GM12878 (cell line): ENCODE results near the gene SASH1. TPM values are rescaled to one million over a fixed set of nuclear protein-coding genes. Genes with fewer than 3 reads are reported as not detected.

ENCODE experiments used
- ATAC-seq: fragments of 200-7000 bp; cut with Tn5 transposase; 3 replicates; pipeline ENCODE4 v1.9.1; 2020; ENCODE audit warnings: mild to moderate bottlenecking, moderate library complexity
- BruUV-seq: library from RNA; stranded (reverse); fragments of 400-500 nt; replicated peaks from 2 replicates; lab custom pipeline; 2021; lab: Mats Ljungman, UMichigan
- CTCF ChIA-PET: fragments of 300-600 bp; sonication (Branson Sonifier 250); formaldehyde crosslinking; extraction: SDS; loops from one replicate; lab custom pipeline; 2021; ENCODE audit warnings: inconsistent platforms; lab: Yijun Ruan, JAX
- POLR2A ChIA-PET: fragments of 350-600 bp; formaldehyde crosslinking; extraction: SDS; loops from one replicate; lab custom pipeline; 2021; ENCODE audit warnings: inconsistent platforms; lab: Charles Lee
- RAD21 ChIA-PET: fragments of 300-600 bp; sonication (Branson Sonifier 250); formaldehyde crosslinking; loops from one replicate; lab custom pipeline; 2023; ENCODE audit warnings: antibody characterized with exemption; ENCODE audit not compliant: unreplicated experiment; lab: Charles Lee
- SMC1A ChIA-PET: fragments of 300-600 bp; sonication (Branson Sonifier 250); formaldehyde crosslinking; loops from one replicate; lab custom pipeline; 2023; ENCODE audit not compliant: unreplicated experiment, uncharacterized antibody; lab: Charles Lee
- DNase-seq: peaks from one replicate; pipeline ENCODE4 v3.0.0-alpha.2; 2011; ENCODE audit warnings: low read depth, low spot score
- FAIRE-seq: peaks from 3 replicates; lab custom pipeline; 2011; peaks lifted over from hg19 to GRCh38; lab: Jason Lieb, UNC
- H2AFZ ChIP-seq: 2 replicates; pipeline ENCODE4 v1.6.0; 2011; ENCODE audit warnings: low read depth, low read length, control low read depth; ENCODE audit not compliant: control insufficient read depth
- H3K27ac ChIP-seq: 2 replicates; pipeline ENCODE4 v1.5.1; 2011; ENCODE audit warnings: control low read depth; ENCODE audit not compliant: control insufficient read depth, insufficient read depth
- H3K27me3 ChIP-seq, 2 experiments: replicated peaks in 1 of 2; 2 replicates each; pipeline versions ENCODE4 v1.6.0 to v1.6.1; 2011; ENCODE audit warnings: low read length in 1 of 2; ENCODE audit not compliant: control insufficient read depth in 2 of 2, insufficient read depth in 2 of 2
- H3K36me3 ChIP-seq, 2 experiments: 2 replicates each; pipeline ENCODE4 v1.5.1; 2011; ENCODE audit warnings: low read length in 1 of 2; ENCODE audit not compliant: control insufficient read depth in 2 of 2, insufficient read depth in 2 of 2
- H3K4me1 ChIP-seq: 2 replicates; pipeline ENCODE4 v1.6.1; 2011; ENCODE audit warnings: mild to moderate bottlenecking, low read length, moderate library complexity, mixed read lengths; ENCODE audit not compliant: control insufficient read depth, insufficient read depth
- H3K4me2 ChIP-seq: 2 replicates; pipeline ENCODE4 v1.6.0; 2011; ENCODE audit warnings: control low read depth; ENCODE audit not compliant: control insufficient read depth, insufficient read depth
- H3K4me3 ChIP-seq: fragments of 200-600 bp; sonication (generic); 2 replicates; pipeline ENCODE4 v1.5.1; 2016
- H3K79me2 ChIP-seq: 2 replicates; pipeline ENCODE4 v1.6.0; 2011; ENCODE audit warnings: low read length; ENCODE audit not compliant: control insufficient read depth, insufficient read depth
- H3K9ac ChIP-seq: 2 replicates; pipeline ENCODE4 v1.8.0; 2011; ENCODE audit warnings: low read length, control low read depth, mixed read lengths; ENCODE audit not compliant: control insufficient read depth, insufficient read depth
- H3K9me3 ChIP-seq: replicated peaks from 3 replicates; pipeline ENCODE4 v1.5.1; 2011; ENCODE audit warnings: mild to moderate bottlenecking, low read length; ENCODE audit not compliant: control insufficient read depth, insufficient read depth
- H4K20me1 ChIP-seq: 2 replicates; pipeline ENCODE4 v1.6.0; 2011; ENCODE audit not compliant: control insufficient read depth, insufficient read depth
- BCL11A ChIP-seq: IDR thresholded peaks from 2 replicates; pipeline ENCODE4 v1.6.1; 2011; ENCODE audit warnings: low read depth, low read length
- BCLAF1 ChIP-seq: fragments of 450-650 bp; IDR thresholded peaks from 2 replicates; pipeline ENCODE4 v1.6.1; 2017; ENCODE audit warnings: antibody characterized with exemption, mild to moderate bottlenecking, moderate library complexity
- BHLHE40 ChIP-seq, 2 experiments: fragments of 450-650 bp in 1 of 2; IDR thresholded peaks; 2 replicates each; pipeline ENCODE4 v1.6.1; 2011 to 2017; ENCODE audit warnings: low read depth in 2 of 2, borderline replicate concordance in 1 of 2, improper control_type of control experiment in 1 of 2, low read length in 1 of 2, mild to moderate bottlenecking in 1 of 2
- FOXK2 ChIP-seq: fragments of 450-650 bp; IDR thresholded peaks from 2 replicates; pipeline ENCODE4 v1.6.1; 2017; ENCODE audit warnings: mild to moderate bottlenecking, moderate library complexity
- HCFC1 ChIP-seq: fragments of 150-350 bp; IDR thresholded peaks from 2 replicates; pipeline ENCODE4 v1.6.1; 2014; ENCODE audit warnings: low read length
- HDAC6 ChIP-seq: fragments of 200-600 bp; sonication (generic); IDR thresholded peaks from one replicate; pipeline ENCODE4 v1.8.0; 2017; ENCODE audit warnings: antibody characterized with exemption; ENCODE audit not compliant: unreplicated experiment
- HSF1 ChIP-seq: fragments of 150-350 bp; IDR thresholded peaks from 2 replicates; pipeline ENCODE4 v1.6.1; 2014; ENCODE audit warnings: mild to moderate bottlenecking, low read depth, low read length
- NFYA ChIP-seq: IDR thresholded peaks from 2 replicates; pipeline ENCODE4 v1.6.1; 2011; ENCODE audit warnings: low read depth, mild to moderate bottlenecking, low read length, improper control_type of control experiment, borderline replicate concordance
- POLR2AphosphoS5 ChIP-seq: IDR thresholded peaks from 2 replicates; pipeline ENCODE4 v1.6.1; 2011; ENCODE audit warnings: mild to moderate bottlenecking, low read length, inconsistent platforms
- RAD51 ChIP-seq: fragments of 450-650 bp; IDR thresholded peaks from 2 replicates; pipeline ENCODE4 v1.6.1; 2016; ENCODE audit warnings: moderate library complexity, mild to moderate bottlenecking, inconsistent platforms
- RCOR1 ChIP-seq: conservative IDR thresholded peaks from 2 replicates; pipeline ENCODE4 v1.6.1; 2012; ENCODE audit warnings: low read depth, low read length, improper control_type of control experiment
- ZBTB33 ChIP-seq: fragments of 450-650 bp; IDR thresholded peaks from 2 replicates; pipeline ENCODE4 v1.6.1; 2017; ENCODE audit warnings: mild to moderate bottlenecking
- ZBTB4 ChIP-seq: fragments of 450-650 bp; formaldehyde crosslinking; IDR thresholded peaks from 2 replicates; pipeline ENCODE4 v1.4.0; 2022; ENCODE audit warnings: mild to moderate bottlenecking, moderate library complexity
- WGBS: methylation state at CpG from one replicate; pipeline ENCODE4 v1.1.6; 2016; ENCODE audit warnings: low lambda C conversion rate; ENCODE audit not compliant: insufficient replicate concordance, insufficient coverage; ENCODE audit errors: missing lambda C conversion rate; 5-methylcytosine and 5-hydroxymethylcytosine counted together
- in situ Hi-C: fragments of 300-500 bp; cut with MboI; formaldehyde crosslinking; loops from 9 replicates; pipeline ENCODE4 v1.14.3; 2018; ENCODE audit warnings: mixed read lengths
- intact Hi-C: fragments of 100-400 bp; cut with micrococcal nuclease; formaldehyde crosslinking; loops from one replicate; pipeline ENCODE4 v1.14.2; 2022; ENCODE audit not compliant: unreplicated experiment
- polyA plus RNA-seq, 11 experiments: library from polyadenylated mRNA; depleted of rRNA in 4 of 11; unstranded in 6 of 11; stranded (reverse) in 5 of 11; fragments of >200 nt; fragmentation: Nextera tagmentation in 4 of 11; fragmentation: Illumina TruSeq in 1 of 11; extraction: Ambion mirVana in 4 of 11; extraction: Trizol in 1 of 11; gene quantifications; 1 replicate in 1 of 11; 2 replicates in 10 of 11; pipeline versions ENCODE4 v1.2.1 to v1.2.3, GENCODE V29; 2011 to 2016; ENCODE audit warnings: inconsistent platforms in 2 of 11, missing spikeins in 2 of 11, low read depth in 1 of 11
- total RNA-seq, 4 experiments: library from RNA; depleted of rRNA in 3 of 4; stranded (reverse); fragments of >200 nt in 3 of 4; fragmentation: Illumina TruSeq in 1 of 4; extraction: Trizol in 1 of 4; gene quantifications; 2 replicates each; pipeline versions ENCODE4 v1.2.1 to v1.2.3, GENCODE V29; 2013 to 2021

The SASH1 gene
- total and polyA plus RNA-seq, 10 of the 15 experiments (the other 5 are each of a cell fraction or from before 2014, with no cell fraction given): 0.01 to 0.73 (median 0.14) TPM; not detected in 4

GRCh38 chr6:148294059-148294458 is 48.6 kb upstream of the SASH1 start:
- TF ChIP-seq POLR2AphosphoS5 (no peak), RAD51 (no peak), HCFC1 (no peak), BCLAF1 (no peak), FOXK2 (no peak), ZBTB4 (CRISPR knock-in tag) (no peak), BHLHE40 (IDR thresholded peaks at IDR 0.05; ENCODE audit: borderline replicate concordance in 1 of 2, low read depth in 2 of 2, low read length in 1 of 2) (no peak), ZBTB33 (no peak), HDAC6 (no peak), NFYA (no peak), RCOR1 (no peak), HSF1 (no peak), BCL11A (no peak)
- CTCF ChIA-PET: no interaction called here
- no TSS peak for BruUV-seq

More at GRCh38 chr6:148294059-148294458, 48.6 kb upstream of the SASH1 start:
- SMC1A ChIA-PET: no interaction called here
- no peak overlapping the region for H3K9ac ChIP-seq
- in situ Hi-C loops (no loop called here), intact Hi-C loops (no loop called here)
- ATAC-seq (no peak), FAIRE-seq (no peak), DNase-seq (no peak)
- no peaks in the 10 kb centered on the region for H3K36me3 ChIP-seq
- H3K79me2 ChIP-seq: no peaks in the 10 kb centered on the region
- H4K20me1 ChIP-seq: no peaks in the 10 kb centered on the region
- H3K4me3 ChIP-seq: no peak overlapping the region
- H3K9me3 ChIP-seq: no peaks in the 10 kb centered on the region
- RAD21 ChIA-PET: no interaction called here
- no peak overlapping the region for H3K27ac ChIP-seq
- H2AFZ ChIP-seq: no peak overlapping the region
- WGBS: 26% methylated on average over 7 of the region's 7 CpGs
- H3K4me1 ChIP-seq: no peaks in the 10 kb centered on the region
- POLR2A ChIA-PET: no interaction called here
- peaks cover 0 to 2% of the 10 kb centered on the region in 2 experiments; a peak in 2 of 4 replicates for H3K27me3 ChIP-seq
- no peak overlapping the region for H3K4me2 ChIP-seq
